Neural cell (in vitro differentiated cells): ENCODE results near the gene FSTL5. TPM values are rescaled to one million over a fixed set of nuclear protein-coding genes. Genes with fewer than 3 reads are reported as not detected.

Source experiments
- H2AFZ ChIP-seq: fragments of 200-600, 300-800 bp; sonication (generic), shearing (Covaris generic); 2 replicates; pipeline ENCODE4 v1.6.0; 2014; ENCODE audit warnings: low read depth, mild to moderate bottlenecking, antibody characterized with exemption, low read length, moderate library complexity
- H3F3A ChIP-seq: fragments of 200-600 bp; shearing (Covaris generic); 2 replicates; pipeline ENCODE4 v1.6.1; 2016; ENCODE audit warnings: mild to moderate bottlenecking, moderate library complexity, mixed read lengths, antibody characterized with exemption, low read length; ENCODE audit not compliant: insufficient read depth, poor library complexity, severe bottlenecking
- H3K27ac ChIP-seq: fragments of 200-600, 300-800 bp; sonication (generic), shearing (Covaris generic); 2 replicates; pipeline ENCODE4 v1.5.1; 2014; ENCODE audit warnings: mild to moderate bottlenecking, low read length, moderate library complexity
- H3K27me3 ChIP-seq: fragments of 300-800, 200-600 bp; sonication (generic), shearing (Covaris generic); 2 replicates; pipeline ENCODE4 v1.6.0; 2014; ENCODE audit warnings: mild to moderate bottlenecking, low read depth, low read length, moderate library complexity; ENCODE audit not compliant: insufficient read depth
- H3K36me3 ChIP-seq: fragments of 300-800, 200-600 bp; sonication (generic), shearing (Covaris generic); 2 replicates; pipeline ENCODE4 v1.5.1; 2014; ENCODE audit warnings: mild to moderate bottlenecking, antibody characterized with exemption, low read length, moderate library complexity; ENCODE audit not compliant: insufficient read depth
- H3K4me2 ChIP-seq: fragments of 300-800, 200-600 bp; sonication (generic), shearing (Covaris generic); 2 replicates; pipeline ENCODE4 v1.6.0; 2014; ENCODE audit warnings: mild to moderate bottlenecking, low read length
- H3K4me3 ChIP-seq: fragments of 300-800, 200-600 bp; sonication (generic), shearing (Covaris generic); 2 replicates; pipeline ENCODE4 v1.5.1; 2014; ENCODE audit warnings: mild to moderate bottlenecking, low read length, moderate library complexity
- H3K79me2 ChIP-seq: fragments of 200-600 bp; shearing (Covaris generic); replicated peaks from 2 replicates; pipeline ENCODE4 v1.6.0; 2014; ENCODE audit warnings: mild to moderate bottlenecking, low read length, moderate library complexity; ENCODE audit not compliant: insufficient read depth
- H3K9ac ChIP-seq: fragments of 300-800, 200-600 bp; sonication (generic), shearing (Covaris generic); 2 replicates; pipeline ENCODE4 v1.6.1; 2016; ENCODE audit warnings: mild to moderate bottlenecking, low read length, mixed read lengths
- H3K9me2 ChIP-seq: fragments of 200-600 bp; shearing (Covaris generic); 2 replicates; pipeline ENCODE4 v1.6.1; 2016; ENCODE audit warnings: mild to moderate bottlenecking, low read length, mixed read lengths; ENCODE audit not compliant: insufficient read depth
- H3K9me3 ChIP-seq: fragments of 200-600, 300-800 bp; sonication (generic), shearing (Covaris generic); 2 replicates; pipeline ENCODE4 v1.6.1; 2016; ENCODE audit warnings: mild to moderate bottlenecking, mixed run types, low read length, moderate library complexity, mixed read lengths
- H4K20me1 ChIP-seq: fragments of 200-600 bp; shearing (Covaris generic); 2 replicates; pipeline ENCODE4 v1.6.1; 2016; ENCODE audit warnings: mild to moderate bottlenecking, mixed run types; ENCODE audit not compliant: insufficient read depth
- CTCF ChIP-seq: fragments of 450-650 bp; IDR thresholded peaks from 2 replicates; pipeline ENCODE4 v1.5.1; 2014; ENCODE audit warnings: antibody characterized with exemption, mild to moderate bottlenecking, moderate library complexity; ENCODE audit not compliant: poor library complexity, severe bottlenecking
- EP300 ChIP-seq: fragments of 450-650 bp; conservative IDR thresholded peaks from 2 replicates; pipeline ENCODE4 v1.6.1; 2014; ENCODE audit warnings: antibody characterized with exemption, mild to moderate bottlenecking, moderate library complexity; ENCODE audit not compliant: poor library complexity, severe bottlenecking
- EZH2 ChIP-seq: fragments of 200-600, 300-800 bp; shearing (Covaris generic), sonication (generic); IDR thresholded peaks from 2 replicates; pipeline ENCODE4 v1.6.1; 2014; ENCODE audit warnings: antibody characterized with exemption, low read length, borderline replicate concordance, mild to moderate bottlenecking; ENCODE audit not compliant: insufficient read depth, poor library complexity, severe bottlenecking
- MXI1 ChIP-seq: fragments of 450-650 bp; conservative IDR thresholded peaks from 2 replicates; pipeline ENCODE4 v1.6.1; 2014; ENCODE audit warnings: antibody characterized with exemption, mild to moderate bottlenecking; ENCODE audit not compliant: poor library complexity, severe bottlenecking
- POLR2AphosphoS5 ChIP-seq: IDR thresholded peaks from 2 replicates; pipeline ENCODE4 v1.6.1; 2012
- RAD21 ChIP-seq: fragments of 450-650 bp; conservative IDR thresholded peaks from 2 replicates; pipeline ENCODE4 v1.6.1; 2014; ENCODE audit warnings: antibody characterized with exemption, mild to moderate bottlenecking, moderate library complexity
- REST ChIP-seq: IDR thresholded peaks from 2 replicates; pipeline ENCODE4 v1.6.1; 2012; ENCODE audit warnings: borderline replicate concordance
- SMC3 ChIP-seq: fragments of 450-650 bp; conservative IDR thresholded peaks from 2 replicates; pipeline ENCODE4 v1.6.1; 2014; ENCODE audit warnings: antibody characterized with exemption, mild to moderate bottlenecking, moderate library complexity; ENCODE audit not compliant: poor library complexity
- TAF1 ChIP-seq: IDR thresholded peaks from 2 replicates; pipeline ENCODE4 v1.6.1; 2012; ENCODE audit warnings: low read depth
- polyA plus RNA-seq: library from polyadenylated mRNA; depleted of rRNA; stranded (reverse); fragments of >200 nt; gene quantifications from 2 replicates; pipeline ENCODE4 v1.2.3, GENCODE V29; 2014

FSTL5 gene
- polyA plus RNA-seq, 1 donor from 2014 or later, result 6.8 TPM

GRCh38 chr4:161822174-161822573 lies 341.6 kb downstream of the FSTL5 start:
- Histone ChIP-seq H3K4me3 (no peak overlapping the region), H3K79me2 (no peaks in the 10 kb centered on the region), H3K9me3 (no peaks in the 10 kb centered on the region), H3K9ac (no peak overlapping the region), H3K36me3 (no peaks in the 10 kb centered on the region), H3K27ac (no peak overlapping the region), H4K20me1 (no peaks in the 10 kb centered on the region), H3K4me2 (no peak overlapping the region), H3K9me2 (no peaks in the 10 kb centered on the region), H2AFZ (no peak overlapping the region), H3K27me3 (no peaks in the 10 kb centered on the region), H3F3A (no peaks in the 10 kb centered on the region)
- TF ChIP-seq EZH2, result no peak
- TF ChIP-seq REST, result no peak
- no peak for TF ChIP-seq MXI1
- no peak for TF ChIP-seq SMC3
- TF ChIP-seq RAD21, result no peak

DNA sequence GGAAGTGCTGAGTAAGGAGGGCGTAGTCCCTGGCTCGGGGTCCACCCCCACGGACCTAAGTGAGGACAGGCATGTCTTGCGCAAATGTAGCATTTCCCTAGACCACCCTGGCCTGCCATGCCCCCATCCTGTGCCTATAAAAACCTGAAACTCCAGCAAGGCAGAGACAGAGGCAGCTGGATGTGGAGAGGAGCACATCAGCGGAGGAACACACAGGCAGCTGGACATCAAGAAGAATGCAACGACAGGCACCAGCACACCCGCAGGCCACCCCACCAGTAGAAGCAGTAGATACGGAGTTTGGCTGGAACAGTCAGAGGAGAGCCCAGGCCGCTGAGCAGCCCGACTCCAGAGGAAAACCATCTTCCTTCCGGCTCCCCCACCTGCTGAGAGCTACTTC lies 345.9 kb downstream of the FSTL5 start:
- TF ChIP-seq MXI1, result no peak
- no peak for TF ChIP-seq TAF1
- TF ChIP-seq CTCF, result no peak
- TF ChIP-seq REST, result no peak
- TF ChIP-seq EP300, result no peak
- TF ChIP-seq POLR2AphosphoS5, result no peak
- TF ChIP-seq RAD21, result no peak
- no peak for TF ChIP-seq EZH2
- TF ChIP-seq SMC3, result no peak
- Histone ChIP-seq H3K9ac (no peak overlapping the region), H3K4me2 (no peak overlapping the region), H2AFZ (no peak overlapping the region), H3K79me2 (no peaks in the 10 kb centered on the region), H3K27ac (no peak overlapping the region), H3K9me2 (no peaks in the 10 kb centered on the region), H3K4me3 (no peak overlapping the region), H3F3A (no peaks in the 10 kb centered on the region), H3K36me3 (no peaks in the 10 kb centered on the region), H3K27me3 (no peaks in the 10 kb centered on the region), H3K9me3 (no peaks in the 10 kb centered on the region), H4K20me1 (no peaks in the 10 kb centered on the region)
